Measurements from ENCODE around the gene TKT.

The TKT gene

DNA sequence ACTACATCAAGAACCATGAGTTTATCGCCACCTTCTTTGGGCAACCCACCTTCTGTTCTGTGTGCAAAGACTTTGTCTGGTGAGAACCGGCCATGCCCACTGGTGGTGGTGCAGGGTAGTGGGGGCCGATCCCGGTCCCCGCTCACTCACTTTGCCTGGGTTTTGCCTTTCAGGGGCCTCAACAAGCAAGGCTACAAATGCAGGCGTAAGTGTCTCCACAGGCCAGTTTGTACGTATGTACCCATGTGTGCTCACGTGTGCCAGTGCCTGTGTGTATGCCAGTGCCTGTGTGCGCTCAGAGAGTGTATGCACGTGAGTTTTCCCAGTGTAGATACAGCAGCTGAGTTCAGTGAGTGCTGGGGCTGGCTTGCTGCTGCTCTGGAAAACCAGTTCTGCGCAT is 74.3 kb downstream of the TKT start:
- no peak for DNase-seq (ENCODE audit: low read depth in 2 of 2, low spot score in 1 of 2)

DNA sequence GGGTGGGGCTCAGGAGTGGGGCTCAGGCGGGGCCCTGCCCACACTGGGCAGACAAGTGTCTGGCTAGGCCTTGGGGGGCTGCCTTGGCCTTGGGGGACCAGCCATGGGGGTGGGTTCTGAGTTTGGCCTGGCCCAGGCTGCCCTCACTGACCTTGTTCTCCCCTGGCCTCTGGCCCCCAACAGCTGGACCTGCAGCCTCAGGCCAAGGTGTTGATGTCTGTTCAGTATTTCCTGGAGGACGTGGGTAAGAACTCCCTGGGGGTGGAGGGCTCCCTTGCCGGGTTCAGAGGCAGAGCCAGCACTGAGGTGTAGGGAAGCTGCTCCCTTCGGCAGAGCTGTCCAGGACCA is 74.8 kb downstream of the TKT start:
- DNase-seq (ENCODE audit: low read depth in 2 of 2, low spot score in 1 of 2): no peak

DNA sequence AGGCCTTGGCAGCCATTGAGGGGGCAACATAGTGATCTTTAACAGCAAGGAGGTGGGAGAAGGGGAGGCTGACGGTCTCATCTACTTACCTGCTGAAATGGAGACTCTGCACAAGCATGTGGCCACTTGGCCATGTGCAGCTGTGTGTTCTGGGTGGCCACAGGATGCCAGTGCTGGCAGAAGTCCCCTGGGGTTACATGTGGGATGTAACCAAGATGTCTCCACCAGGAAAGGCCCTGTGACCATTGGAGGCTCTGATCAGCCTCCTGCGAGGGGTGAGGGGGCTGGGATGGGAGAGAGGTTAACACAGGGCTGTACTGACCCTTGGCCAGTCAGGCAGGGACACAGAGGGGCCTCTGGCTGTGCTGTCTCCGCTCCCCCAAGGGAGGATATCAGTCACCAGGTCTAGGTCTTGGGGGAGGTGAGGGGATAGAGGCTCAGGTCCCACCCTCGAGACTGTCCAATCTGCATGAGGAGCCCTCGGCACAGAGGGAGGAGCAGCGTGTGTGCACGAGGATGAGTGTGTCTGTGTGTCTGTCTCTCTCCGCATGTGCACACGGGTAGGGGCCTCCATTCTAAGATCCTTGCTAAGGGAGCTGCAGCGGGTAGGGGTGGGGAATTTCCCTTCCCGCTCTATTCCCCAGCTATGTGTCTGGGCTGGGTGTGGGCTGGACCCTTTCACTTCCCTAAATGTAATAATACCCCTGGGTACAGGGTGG is 75.4 kb downstream of the TKT start:
- DNase-seq (ENCODE audit: low read depth in 2 of 2, low spot score in 1 of 2): no peak

DNA sequence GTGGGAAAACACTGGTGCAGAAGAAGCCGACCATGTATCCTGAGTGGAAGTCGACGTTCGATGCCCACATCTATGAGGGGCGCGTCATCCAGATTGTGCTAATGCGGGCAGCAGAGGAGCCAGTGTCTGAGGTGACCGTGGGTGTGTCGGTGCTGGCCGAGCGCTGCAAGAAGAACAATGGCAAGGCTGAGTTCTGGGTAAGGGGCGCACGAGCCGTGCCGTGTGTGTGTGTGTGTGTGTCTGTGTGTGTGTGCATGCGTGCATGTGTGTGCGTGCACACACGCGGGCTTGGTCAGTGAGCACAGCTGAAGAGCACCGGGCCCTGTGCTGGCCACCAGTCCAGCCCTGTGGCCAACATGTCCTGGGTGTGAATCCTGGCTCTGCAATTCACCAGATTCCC is 76.2 kb downstream of the TKT start:
- no peak for DNase-seq (ENCODE audit: low read depth in 2 of 2, low spot score in 1 of 2)

DNA sequence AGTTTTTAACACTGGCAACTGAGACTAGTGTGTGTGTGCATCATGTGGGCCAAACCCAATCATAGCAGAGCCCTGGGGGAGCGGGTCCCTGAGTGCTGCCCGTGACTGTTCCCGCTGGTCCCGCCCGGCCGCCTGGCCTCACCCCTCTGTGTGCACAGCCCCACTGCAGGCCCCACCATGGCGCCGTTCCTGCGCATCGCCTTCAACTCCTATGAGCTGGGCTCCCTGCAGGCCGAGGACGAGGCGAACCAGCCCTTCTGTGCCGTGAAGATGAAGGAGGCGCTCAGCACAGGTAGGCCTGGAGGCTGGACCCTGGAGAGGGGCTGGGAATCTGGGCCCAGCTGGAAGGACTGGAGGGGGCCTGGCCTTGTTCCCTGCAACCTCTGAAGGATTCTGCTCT is 77.6 kb downstream of the TKT start:
- DNase-seq (ENCODE audit: low read depth in 2 of 2, low spot score in 1 of 2): no peak

DNA sequence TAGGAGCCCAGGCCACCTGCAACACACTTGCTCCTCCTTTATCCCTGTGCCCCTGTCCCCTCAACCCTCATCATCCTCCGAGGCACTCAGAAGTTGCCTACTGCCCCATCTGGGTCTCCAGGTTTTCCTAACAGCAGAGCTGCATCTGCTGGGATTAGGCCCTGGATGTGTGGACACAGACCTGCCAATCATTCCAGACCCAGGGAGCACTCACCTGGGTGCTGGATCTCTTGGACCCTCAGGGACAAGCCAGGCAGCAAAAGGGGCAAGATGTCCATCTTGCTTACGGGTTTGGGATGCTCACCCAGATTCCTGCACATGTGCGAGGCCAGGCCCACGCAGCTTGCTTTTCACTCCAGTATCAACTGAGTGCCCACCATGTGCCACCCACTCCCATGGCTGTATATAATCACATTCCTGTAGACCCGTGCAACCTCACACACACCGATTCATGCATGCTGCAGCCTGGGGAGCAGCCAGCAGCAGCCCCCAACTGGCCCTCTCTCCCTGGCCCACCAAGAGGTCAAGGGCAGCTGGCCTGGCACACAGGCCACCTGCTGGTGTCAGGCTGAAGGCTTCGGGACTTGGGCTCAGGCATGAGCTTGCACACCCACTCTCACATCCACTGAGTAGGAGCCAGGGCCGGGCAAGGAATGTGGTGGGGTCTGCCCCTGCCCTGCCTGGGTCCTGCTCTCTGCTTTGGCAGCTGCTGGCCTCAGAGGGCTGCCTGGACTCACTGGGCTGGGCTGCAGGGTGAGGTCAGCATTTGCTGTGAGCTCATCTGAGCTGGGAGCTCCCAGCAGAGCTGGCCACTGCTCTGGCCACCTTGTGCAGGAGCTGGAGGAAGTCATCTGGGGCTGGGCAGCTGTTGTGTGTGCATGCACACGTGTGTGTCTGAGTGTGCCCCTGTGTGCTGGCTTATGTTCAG is 79.9 kb downstream of the TKT start:
- no peak for DNase-seq (ENCODE audit: low read depth in 2 of 2, low spot score in 1 of 2)
